ENCODE data around the gene TXNDC5.
A peak's percentile ranks its signal among the peaks of the same experiment; 100 is the strongest.

The TXNDC5 gene

DNA sequence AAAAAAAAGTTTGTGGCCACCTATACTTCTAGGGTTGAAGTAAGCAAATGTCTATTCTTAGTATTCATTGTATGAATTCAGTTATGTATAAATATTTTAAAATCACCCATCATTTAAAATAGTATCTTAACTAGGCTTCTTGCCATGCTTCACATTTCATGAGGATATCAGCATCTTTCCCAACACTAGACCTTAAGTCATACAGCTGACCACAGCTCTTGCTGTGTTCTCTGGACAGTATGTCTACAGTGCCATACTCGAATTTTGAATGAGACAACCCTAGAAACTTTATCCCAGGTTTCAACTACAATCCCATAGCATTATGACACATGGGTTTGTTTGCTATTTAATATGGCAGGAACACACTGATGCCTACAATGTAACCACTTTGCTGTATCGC is 5.2 kb downstream of the TXNDC5 start:
- TF ChIP-seq, protein P1, sequence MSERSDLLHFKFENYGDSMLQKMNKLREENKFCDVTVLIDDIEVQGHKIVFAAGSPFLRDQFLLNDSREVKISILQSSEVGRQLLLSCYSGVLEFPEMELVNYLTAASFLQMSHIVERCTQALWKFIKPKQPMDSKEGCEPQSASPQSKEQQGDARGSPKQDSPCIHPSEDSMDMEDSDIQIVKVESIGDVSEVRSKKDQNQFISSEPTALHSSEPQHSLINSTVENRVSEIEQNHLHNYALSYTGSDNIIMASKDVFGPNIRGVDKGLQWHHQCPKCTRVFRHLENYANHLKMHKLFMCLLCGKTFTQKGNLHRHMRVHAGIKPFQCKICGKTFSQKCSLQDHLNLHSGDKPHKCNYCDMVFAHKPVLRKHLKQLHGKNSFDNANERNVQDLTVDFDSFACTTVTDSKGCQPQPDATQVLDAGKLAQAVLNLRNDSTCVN (tag by site-specific recombination; optimal IDR thresholded peaks at IDR 0.05): no peak
- TF ChIP-seq GLI2 (tag by site-specific recombination; IDR thresholded peaks at IDR 0.05; ENCODE audit: borderline replicate concordance, low read depth): no peak
- TF ChIP-seq, protein P2, sequence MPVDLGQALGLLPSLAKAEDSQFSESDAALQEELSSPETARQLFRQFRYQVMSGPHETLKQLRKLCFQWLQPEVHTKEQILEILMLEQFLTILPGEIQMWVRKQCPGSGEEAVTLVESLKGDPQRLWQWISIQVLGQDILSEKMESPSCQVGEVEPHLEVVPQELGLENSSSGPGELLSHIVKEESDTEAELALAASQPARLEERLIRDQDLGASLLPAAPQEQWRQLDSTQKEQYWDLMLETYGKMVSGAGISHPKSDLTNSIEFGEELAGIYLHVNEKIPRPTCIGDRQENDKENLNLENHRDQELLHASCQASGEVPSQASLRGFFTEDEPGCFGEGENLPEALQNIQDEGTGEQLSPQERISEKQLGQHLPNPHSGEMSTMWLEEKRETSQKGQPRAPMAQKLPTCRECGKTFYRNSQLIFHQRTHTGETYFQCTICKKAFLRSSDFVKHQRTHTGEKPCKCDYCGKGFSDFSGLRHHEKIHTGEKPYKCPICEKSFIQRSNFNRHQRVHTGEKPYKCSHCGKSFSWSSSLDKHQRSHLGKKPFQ (tag by site-specific recombination; IDR thresholded peaks at IDR 0.05): no peak
- no peak for TF ChIP-seq ZEB2 (tag by site-specific recombination; IDR thresholded peaks at IDR 0.05)
- TF ChIP-seq SP7 (tag by site-specific recombination; IDR thresholded peaks at IDR 0.05): no peak
- TF ChIP-seq ZSCAN16 (tag by site-specific recombination; IDR thresholded peaks at IDR 0.05): no peak
- TF ChIP-seq, protein P3, sequence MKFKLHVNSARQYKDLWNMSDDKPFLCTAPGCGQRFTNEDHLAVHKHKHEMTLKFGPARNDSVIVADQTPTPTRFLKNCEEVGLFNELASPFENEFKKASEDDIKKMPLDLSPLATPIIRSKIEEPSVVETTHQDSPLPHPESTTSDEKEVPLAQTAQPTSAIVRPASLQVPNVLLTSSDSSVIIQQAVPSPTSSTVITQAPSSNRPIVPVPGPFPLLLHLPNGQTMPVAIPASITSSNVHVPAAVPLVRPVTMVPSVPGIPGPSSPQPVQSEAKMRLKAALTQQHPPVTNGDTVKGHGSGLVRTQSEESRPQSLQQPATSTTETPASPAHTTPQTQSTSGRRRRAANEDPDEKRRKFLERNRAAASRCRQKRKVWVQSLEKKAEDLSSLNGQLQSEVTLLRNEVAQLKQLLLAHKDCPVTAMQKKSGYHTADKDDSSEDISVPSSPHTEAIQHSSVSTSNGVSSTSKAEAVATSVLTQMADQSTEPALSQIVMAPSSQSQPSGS (tag by site-specific recombination; IDR thresholded peaks at IDR 0.05; ENCODE audit: low read depth): no peak
- TF ChIP-seq ZNF341 (tag by site-specific recombination; IDR thresholded peaks at IDR 0.05; ENCODE audit: low read depth): no peak
- H3K27ac ChIP-seq (ENCODE audit: extremely low read depth, low read depth, low read length): no peak overlapping the region
- no peaks in the 10 kb centered on the region for H3K9me3 ChIP-seq (ENCODE audit: control insufficient read depth, insufficient read depth, low read depth, low read length)
- ChIA-PET CTCF (interaction anchor here (0.7 to 1.4 kb wide), 3 partner anchors 86 to 1732 kb away, joined by 3 to 5 read pairs (median 4); no protein-coding TSS in a partner anchor), POLR2A (interaction anchor here (0.5 kb wide), 1 partner anchor 42 kb away, joined by 4 read pairs; no protein-coding TSS in a partner anchor)
- H3K4me3 ChIP-seq (ENCODE audit: low read depth, low read length): no peak overlapping the region
- H3K36me3 ChIP-seq (ENCODE audit: control insufficient read depth in 2 of 2, insufficient read depth in 1 of 2, low read length in 2 of 2): peaks cover 24 to 57% of the 10 kb centered on the region in 2 experiments
- peaks cover 5% of the 10 kb centered on the region; the same call in 1 of the 2 replicates for H3K4me1 ChIP-seq (ENCODE audit: control insufficient read depth, insufficient read depth, low read length)

DNA sequence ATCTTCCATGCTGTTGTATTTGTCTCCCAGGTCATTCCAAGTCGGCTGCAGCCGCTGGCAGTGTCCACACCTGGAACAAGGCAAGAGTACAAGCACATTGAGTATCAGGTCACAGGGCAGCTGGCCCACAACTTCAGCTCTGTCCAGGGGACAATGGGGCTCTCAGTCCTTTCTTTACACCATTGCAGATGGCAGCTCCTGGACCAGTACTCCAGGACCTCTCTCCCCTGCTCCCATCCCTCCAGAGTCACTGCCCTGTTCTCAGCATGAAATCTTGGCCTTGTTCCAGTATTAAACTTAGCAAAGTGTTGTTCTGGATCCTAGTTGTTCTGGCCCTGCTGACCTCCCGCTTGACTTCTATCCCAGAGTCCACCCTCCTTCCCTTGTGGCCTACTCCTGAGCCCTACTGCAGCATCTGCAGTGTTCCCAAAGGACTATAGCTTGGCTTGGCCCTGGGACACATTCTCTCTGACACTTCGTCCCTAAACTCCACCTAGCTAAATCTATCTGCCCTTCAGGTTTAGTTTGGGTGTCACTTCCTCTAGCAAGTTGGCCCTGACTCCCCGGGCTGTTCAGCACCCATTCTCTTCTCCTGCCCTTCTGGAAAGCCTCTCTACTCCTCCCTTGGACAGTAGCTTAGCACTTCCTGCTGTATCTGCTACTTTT is 5.8 kb downstream of the TXNDC5 start:
- no peak overlapping the region for H3K27ac ChIP-seq (ENCODE audit: extremely low read depth, low read depth, low read length)
- no peaks in the 10 kb centered on the region for H3K9me3 ChIP-seq (ENCODE audit: control insufficient read depth, insufficient read depth, low read depth, low read length)
- ChIA-PET CTCF (interaction anchor here (0.9 to 1.4 kb wide), 2 partner anchors 88 to 102 kb away, joined by 3 to 5 read pairs; no protein-coding TSS in a partner anchor), POLR2A (interaction anchor here (0.5 kb wide), 1 partner anchor 41 kb away, joined by 4 read pairs; no protein-coding TSS in a partner anchor)
- H3K36me3 ChIP-seq (ENCODE audit: control insufficient read depth in 2 of 2, insufficient read depth in 1 of 2, low read length in 2 of 2): peaks cover 27 to 63% of the 10 kb centered on the region in 2 experiments
- TF ChIP-seq ZNF600 (tag by site-specific recombination; IDR thresholded peaks at IDR 0.05) (peak; percentile 65), ZBTB8A (tag by site-specific recombination; IDR thresholded peaks at IDR 0.05) (no peak)
- H3K4me1 ChIP-seq (ENCODE audit: control insufficient read depth, insufficient read depth, low read length): peaks cover 5% of the 10 kb centered on the region; the same call in 1 of the 2 replicates
- no peak overlapping the region for H3K4me3 ChIP-seq (ENCODE audit: low read depth, low read length)

DNA sequence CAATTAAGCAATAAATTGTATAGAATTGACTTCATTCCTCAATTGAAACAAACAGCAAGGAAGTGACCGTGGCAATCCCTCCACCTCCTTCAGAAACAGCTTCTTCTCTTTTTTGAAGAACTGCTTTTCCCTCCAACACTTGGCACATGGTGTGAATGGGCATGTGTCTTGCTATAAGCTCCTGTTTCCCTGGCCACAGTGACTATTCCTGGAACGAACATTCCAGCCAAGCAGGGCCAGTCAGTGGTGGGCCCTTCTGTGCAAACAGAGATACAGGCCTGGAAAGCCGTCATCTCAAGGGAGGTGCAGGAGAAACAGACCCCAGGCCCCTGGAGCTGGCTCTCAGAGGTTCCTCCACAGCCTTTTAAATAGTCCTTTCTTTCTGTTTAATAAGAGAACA is 6.9 kb downstream of the TXNDC5 start:
- no peak overlapping the region for H3K4me3 ChIP-seq (ENCODE audit: low read depth, low read length)
- H3K36me3 ChIP-seq (ENCODE audit: control insufficient read depth in 2 of 2, insufficient read depth in 1 of 2, low read length in 2 of 2): peaks cover 32 to 74% of the 10 kb centered on the region in 2 experiments
- H3K9me3 ChIP-seq (ENCODE audit: control insufficient read depth, insufficient read depth, low read depth, low read length): no peaks in the 10 kb centered on the region
- H3K27ac ChIP-seq (ENCODE audit: extremely low read depth, low read depth, low read length): no peak overlapping the region
- CTCF ChIA-PET: interaction anchor here (0.6 to 1.2 kb wide), 2 partner anchors 156 to 181 kb away, joined by 3 read pairs; no protein-coding TSS in a partner anchor
- POLR2A ChIA-PET: no interaction called here
- H3K4me1 ChIP-seq (ENCODE audit: control insufficient read depth, insufficient read depth, low read length): no peaks in the 10 kb centered on the region
- no peak for TF ChIP-seq ZFP41 (tag by site-specific recombination; IDR thresholded peaks at IDR 0.05; ENCODE audit: borderline replicate concordance)
- no peak for TF ChIP-seq GLI2 (tag by site-specific recombination; IDR thresholded peaks at IDR 0.05; ENCODE audit: borderline replicate concordance, low read depth)
- TF ChIP-seq, protein P4, sequence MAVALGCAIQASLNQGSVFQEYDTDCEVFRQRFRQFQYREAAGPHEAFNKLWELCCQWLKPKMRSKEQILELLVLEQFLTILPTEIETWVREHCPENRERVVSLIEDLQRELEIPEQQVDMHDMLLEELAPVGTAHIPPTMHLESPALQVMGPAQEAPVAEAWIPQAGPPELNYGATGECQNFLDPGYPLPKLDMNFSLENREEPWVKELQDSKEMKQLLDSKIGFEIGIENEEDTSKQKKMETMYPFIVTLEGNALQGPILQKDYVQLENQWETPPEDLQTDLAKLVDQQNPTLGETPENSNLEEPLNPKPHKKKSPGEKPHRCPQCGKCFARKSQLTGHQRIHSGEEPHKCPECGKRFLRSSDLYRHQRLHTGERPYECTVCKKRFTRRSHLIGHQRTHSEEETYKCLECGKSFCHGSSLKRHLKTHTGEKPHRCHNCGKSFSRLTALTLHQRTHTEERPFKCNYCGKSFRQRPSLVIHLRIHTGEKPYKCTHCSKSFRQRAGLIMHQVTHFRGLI (tag by site-specific recombination; IDR thresholded peaks at IDR 0.05): no peak
- no peak for TF ChIP-seq ZNF433 (tag by site-specific recombination; IDR thresholded peaks at IDR 0.05; ENCODE audit: low read depth)
- TF ChIP-seq HOXC10 (CRISPR knock-in tag; IDR thresholded peaks at IDR 0.05): no peak
- TF ChIP-seq, protein P5, sequence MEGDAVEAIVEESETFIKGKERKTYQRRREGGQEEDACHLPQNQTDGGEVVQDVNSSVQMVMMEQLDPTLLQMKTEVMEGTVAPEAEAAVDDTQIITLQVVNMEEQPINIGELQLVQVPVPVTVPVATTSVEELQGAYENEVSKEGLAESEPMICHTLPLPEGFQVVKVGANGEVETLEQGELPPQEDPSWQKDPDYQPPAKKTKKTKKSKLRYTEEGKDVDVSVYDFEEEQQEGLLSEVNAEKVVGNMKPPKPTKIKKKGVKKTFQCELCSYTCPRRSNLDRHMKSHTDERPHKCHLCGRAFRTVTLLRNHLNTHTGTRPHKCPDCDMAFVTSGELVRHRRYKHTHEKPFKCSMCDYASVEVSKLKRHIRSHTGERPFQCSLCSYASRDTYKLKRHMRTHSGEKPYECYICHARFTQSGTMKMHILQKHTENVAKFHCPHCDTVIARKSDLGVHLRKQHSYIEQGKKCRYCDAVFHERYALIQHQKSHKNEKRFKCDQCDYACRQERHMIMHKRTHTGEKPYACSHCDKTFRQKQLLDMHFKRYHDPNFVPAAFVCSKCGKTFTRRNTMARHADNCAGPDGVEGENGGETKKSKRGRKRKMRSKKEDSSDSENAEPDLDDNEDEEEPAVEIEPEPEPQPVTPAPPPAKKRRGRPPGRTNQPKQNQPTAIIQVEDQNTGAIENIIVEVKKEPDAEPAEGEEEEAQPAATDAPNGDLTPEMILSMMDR (tag by site-specific recombination; IDR thresholded peaks at IDR 0.05): no peak
- TF ChIP-seq, protein P6, sequence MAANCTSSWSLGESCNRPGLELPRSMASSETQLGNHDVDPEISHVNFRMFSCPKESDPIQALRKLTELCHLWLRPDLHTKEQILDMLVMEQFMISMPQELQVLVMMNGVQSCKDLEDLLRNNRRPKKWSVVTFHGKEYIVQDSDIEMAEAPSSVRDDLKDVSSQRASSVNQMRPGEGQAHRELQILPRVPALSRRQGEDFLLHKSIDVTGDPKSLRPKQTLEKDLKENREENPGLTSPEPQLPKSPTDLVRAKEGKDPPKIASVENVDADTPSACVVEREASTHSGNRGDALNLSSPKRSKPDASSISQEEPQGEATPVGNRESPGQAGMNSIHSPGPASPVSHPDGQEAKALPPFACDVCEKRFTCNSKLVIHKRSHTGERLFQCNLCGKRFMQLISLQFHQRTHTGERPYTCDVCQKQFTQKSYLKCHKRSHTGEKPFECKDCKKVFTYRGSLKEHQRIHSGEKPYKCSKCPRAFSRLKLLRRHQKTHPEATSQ (tag by site-specific recombination; IDR thresholded peaks at IDR 0.05): no peak
- TF ChIP-seq ZNF416 (tag by site-specific recombination; IDR thresholded peaks at IDR 0.05): no peak
- no peak for TF ChIP-seq ZNF266 (tag by site-specific recombination; IDR thresholded peaks at IDR 0.05; ENCODE audit: low read depth)

All from HEK293 (cell line).